C4-2B (cell line): Measurements from ENCODE around the gene ZKSCAN1.

Experiments
- ZFX ChIP-seq: fragments of 450-650 bp; IDR thresholded peaks from 2 replicates; pipeline ENCODE4 v1.6.1; 2017
- TF ChIP-seq, protein P1 (sequence below): fragments of 450-650 bp; conservative IDR thresholded peaks from 2 replicates; pipeline ENCODE4 v1.5.1; 2017; ENCODE audit warnings: mild to moderate bottlenecking

DNA sequence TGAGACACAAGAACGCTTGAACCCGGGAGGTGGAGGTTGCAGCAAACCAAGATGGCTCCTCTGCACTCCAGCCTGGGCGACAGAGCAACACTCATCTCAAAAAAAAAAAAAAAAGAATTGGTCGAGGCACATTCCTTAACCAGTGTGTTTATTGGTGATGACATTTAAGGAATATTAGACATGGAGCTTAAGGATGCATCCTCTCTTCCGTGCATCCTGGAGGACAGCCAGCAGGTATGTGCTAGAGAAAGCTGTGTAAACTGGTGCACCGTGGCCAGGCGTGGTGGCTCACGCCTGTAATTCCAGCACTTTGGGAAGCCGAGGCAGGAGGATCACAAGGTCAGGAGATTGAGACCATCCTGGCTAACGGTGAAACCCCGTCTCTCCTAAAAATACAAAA lies 11.8 kb downstream of the ZKSCAN1 start:
- TF ChIP-seq, protein P1, sequence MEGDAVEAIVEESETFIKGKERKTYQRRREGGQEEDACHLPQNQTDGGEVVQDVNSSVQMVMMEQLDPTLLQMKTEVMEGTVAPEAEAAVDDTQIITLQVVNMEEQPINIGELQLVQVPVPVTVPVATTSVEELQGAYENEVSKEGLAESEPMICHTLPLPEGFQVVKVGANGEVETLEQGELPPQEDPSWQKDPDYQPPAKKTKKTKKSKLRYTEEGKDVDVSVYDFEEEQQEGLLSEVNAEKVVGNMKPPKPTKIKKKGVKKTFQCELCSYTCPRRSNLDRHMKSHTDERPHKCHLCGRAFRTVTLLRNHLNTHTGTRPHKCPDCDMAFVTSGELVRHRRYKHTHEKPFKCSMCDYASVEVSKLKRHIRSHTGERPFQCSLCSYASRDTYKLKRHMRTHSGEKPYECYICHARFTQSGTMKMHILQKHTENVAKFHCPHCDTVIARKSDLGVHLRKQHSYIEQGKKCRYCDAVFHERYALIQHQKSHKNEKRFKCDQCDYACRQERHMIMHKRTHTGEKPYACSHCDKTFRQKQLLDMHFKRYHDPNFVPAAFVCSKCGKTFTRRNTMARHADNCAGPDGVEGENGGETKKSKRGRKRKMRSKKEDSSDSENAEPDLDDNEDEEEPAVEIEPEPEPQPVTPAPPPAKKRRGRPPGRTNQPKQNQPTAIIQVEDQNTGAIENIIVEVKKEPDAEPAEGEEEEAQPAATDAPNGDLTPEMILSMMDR = no peak
- no peak for TF ChIP-seq ZFX
